OCI-LY1 (cell line): ENCODE data around the gene PRKCE.

Source experiments
- EZH2 ChIP-seq: fragments of 200-600 bp; sonication (generic), shearing (Covaris generic); IDR thresholded peaks from 2 replicates; pipeline ENCODE4 v1.8.0; 2017; ENCODE audit warnings: borderline replicate concordance, mixed run types, mild to moderate bottlenecking, antibody characterized with exemption, low read length, moderate library complexity, mixed read lengths
- TF ChIP-seq, protein P1 (sequence below): fragments of 200-600 bp; sonication (generic), shearing (Covaris generic); IDR thresholded peaks from 2 replicates; pipeline ENCODE4 v1.5.1; 2017; ENCODE audit warnings: mild to moderate bottlenecking, antibody characterized with exemption, low read length, moderate library complexity, mixed read lengths

GRCh38 chr2:45725731-45726130 lies 74.3 kb downstream of the PRKCE start:
- TF ChIP-seq, protein P1, sequence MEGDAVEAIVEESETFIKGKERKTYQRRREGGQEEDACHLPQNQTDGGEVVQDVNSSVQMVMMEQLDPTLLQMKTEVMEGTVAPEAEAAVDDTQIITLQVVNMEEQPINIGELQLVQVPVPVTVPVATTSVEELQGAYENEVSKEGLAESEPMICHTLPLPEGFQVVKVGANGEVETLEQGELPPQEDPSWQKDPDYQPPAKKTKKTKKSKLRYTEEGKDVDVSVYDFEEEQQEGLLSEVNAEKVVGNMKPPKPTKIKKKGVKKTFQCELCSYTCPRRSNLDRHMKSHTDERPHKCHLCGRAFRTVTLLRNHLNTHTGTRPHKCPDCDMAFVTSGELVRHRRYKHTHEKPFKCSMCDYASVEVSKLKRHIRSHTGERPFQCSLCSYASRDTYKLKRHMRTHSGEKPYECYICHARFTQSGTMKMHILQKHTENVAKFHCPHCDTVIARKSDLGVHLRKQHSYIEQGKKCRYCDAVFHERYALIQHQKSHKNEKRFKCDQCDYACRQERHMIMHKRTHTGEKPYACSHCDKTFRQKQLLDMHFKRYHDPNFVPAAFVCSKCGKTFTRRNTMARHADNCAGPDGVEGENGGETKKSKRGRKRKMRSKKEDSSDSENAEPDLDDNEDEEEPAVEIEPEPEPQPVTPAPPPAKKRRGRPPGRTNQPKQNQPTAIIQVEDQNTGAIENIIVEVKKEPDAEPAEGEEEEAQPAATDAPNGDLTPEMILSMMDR, result no peak
- no peak for TF ChIP-seq EZH2
